Peyer's patch (tissue), 4 donors: ENCODE results near the gene BSN. TPM values are rescaled to one million over a fixed set of nuclear protein-coding genes. Genes with fewer than 3 reads are reported as not detected.

Experiments used
- DNase-seq, 3 donors: peaks; one replicate each; pipeline ENCODE4 v3.0.0-alpha.2; 2017 to 2019
- H3K27ac ChIP-seq, 4 donors: fragments of 200-600 bp; sonication (generic); one replicate each; pipeline ENCODE4 v1.5.1; 2016 to 2019
- H3K27me3 ChIP-seq, 2 donors: fragments of 200-600 bp; sonication (generic); one replicate each; pipeline ENCODE4 v1.5.1; 2019
- H3K36me3 ChIP-seq, 3 donors: fragments of 200-600 bp; sonication (generic); one replicate each; pipeline ENCODE4 v1.5.1; 2016 to 2019
- H3K4me1 ChIP-seq, 4 donors: fragments of 200-600 bp; sonication (generic); one replicate each; pipeline ENCODE4 v1.5.1; 2016 to 2019
- H3K4me3 ChIP-seq, 4 donors: fragments of 200-600 bp; sonication (generic); 1 replicate in 3 of 4; 2 replicates in 1 of 4; pipeline ENCODE4 v1.5.1; 2016 to 2019; ENCODE audit warnings: mild to moderate bottlenecking in 1 of 4
- H3K9me3 ChIP-seq, 4 donors: fragments of 200-600 bp; sonication (generic); one replicate each; pipeline ENCODE4 v1.5.1; 2016 to 2019; ENCODE audit warnings: mild to moderate bottlenecking in 1 of 4
- CTCF ChIP-seq, 6 experiments: fragments of 450-650 bp in 4 of 6; fragments of 200-600 bp in 2 of 6; sonication (generic) in 1 of 6; IDR thresholded peaks; one replicate each; pipeline ENCODE4 v1.5.1; 2017 to 2019; ENCODE audit warnings: antibody characterized with exemption in 6 of 6, mild to moderate bottlenecking in 3 of 6, moderate library complexity in 1 of 6
- POLR2A ChIP-seq, 2 donors: fragments of 450-650 bp; IDR thresholded peaks; one replicate each; pipeline ENCODE4 v1.5.1; 2017; ENCODE audit warnings: antibody characterized with exemption in 2 of 2, mild to moderate bottlenecking in 2 of 2, moderate library complexity in 2 of 2
- total RNA-seq, 4 donors: library from RNA; depleted of rRNA; stranded (reverse); fragments of >200 nt; gene quantifications; one replicate each; pipeline ENCODE4 v1.1.0, GENCODE V29; 2016

The BSN gene
- total RNA-seq, 4 donors from 2014 or later = 0.18 to 3.3 (median 0.85) TPM

GRCh38 chr3:49512781-49513355, 41.4 kb upstream of the BSN start:
- no peak overlapping the region for H3K4me3 ChIP-seq
- peaks cover 0 to 39% (median 0%) of the 10 kb centered on the region in 3 donors for H3K36me3 ChIP-seq
- no peak for TF ChIP-seq CTCF (IDR thresholded peaks at IDR 0.05)
- TF ChIP-seq POLR2A (IDR thresholded peaks at IDR 0.05) = no peak
- no peak overlapping the region for H3K27ac ChIP-seq
- no peaks in the 10 kb centered on the region for H3K9me3 ChIP-seq
- no peaks in the 10 kb centered on the region for H3K27me3 ChIP-seq
- H3K4me1 ChIP-seq = no peaks in the 10 kb centered on the region
- no peak for DNase-seq

GRCh38 chr3:49513494-49514124, 40.7 kb upstream of the BSN start:
- DNase-seq = no peak
- no peak overlapping the region for H3K4me3 ChIP-seq
- H3K27me3 ChIP-seq = no peaks in the 10 kb centered on the region
- no peaks in the 10 kb centered on the region for H3K9me3 ChIP-seq
- H3K36me3 ChIP-seq = peaks cover 0 to 46% (median 0%) of the 10 kb centered on the region in 3 donors
- no peak overlapping the region for H3K27ac ChIP-seq
- no peaks in the 10 kb centered on the region for H3K4me1 ChIP-seq
- TF ChIP-seq POLR2A (IDR thresholded peaks at IDR 0.05) = no peak
- no peak for TF ChIP-seq CTCF (IDR thresholded peaks at IDR 0.05)

- Histone ChIP-seq H3K36me3 (peaks cover 0 to 20% (median 0%) of the 10 kb centered on the region in 3 donors), H3K9me3 (no peaks in the 10 kb centered on the region), H3K4me3 (no peak overlapping the region), H3K4me1 (no peaks in the 10 kb centered on the region), H3K27ac (no peak overlapping the region), H3K27me3 (no peaks in the 10 kb centered on the region)
- no peak for DNase-seq
- TF ChIP-seq CTCF (IDR thresholded peaks at IDR 0.05) = no peak
- no peak for TF ChIP-seq POLR2A (IDR thresholded peaks at IDR 0.05)
These were observed 36.3 kb upstream of the BSN start for GRCh38 chr3:49518016-49518415.

DNA sequence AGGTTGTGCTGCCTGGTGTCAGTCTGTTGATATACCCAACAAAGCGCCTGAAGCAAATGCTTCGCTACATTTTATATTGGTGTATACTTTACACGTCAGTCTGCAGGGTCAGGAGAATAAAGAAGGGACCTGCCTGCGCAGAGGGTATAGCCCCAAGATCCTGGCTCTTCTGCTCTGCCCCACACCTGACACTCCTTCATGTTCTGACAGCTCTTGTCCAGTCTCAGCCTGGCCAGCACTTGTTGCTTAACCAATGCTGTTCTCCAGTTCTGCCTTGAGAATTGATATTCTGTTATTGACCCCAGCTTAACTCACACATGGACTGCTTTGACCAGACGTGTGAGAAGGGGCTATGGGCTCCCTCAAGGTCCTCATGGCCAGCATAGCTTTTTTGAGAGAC, 35.8 kb upstream of the BSN start:
- Histone ChIP-seq H3K9me3 (no peaks in the 10 kb centered on the region), H3K27me3 (no peaks in the 10 kb centered on the region), H3K36me3 (peaks cover 0 to 20% (median 0%) of the 10 kb centered on the region in 3 donors), H3K4me3 (no peak overlapping the region), H3K4me1 (no peaks in the 10 kb centered on the region), H3K27ac (no peak overlapping the region)
- DNase-seq = no peak
- TF ChIP-seq POLR2A (IDR thresholded peaks at IDR 0.05) = no peak
- no peak for TF ChIP-seq CTCF (IDR thresholded peaks at IDR 0.05)

DNA sequence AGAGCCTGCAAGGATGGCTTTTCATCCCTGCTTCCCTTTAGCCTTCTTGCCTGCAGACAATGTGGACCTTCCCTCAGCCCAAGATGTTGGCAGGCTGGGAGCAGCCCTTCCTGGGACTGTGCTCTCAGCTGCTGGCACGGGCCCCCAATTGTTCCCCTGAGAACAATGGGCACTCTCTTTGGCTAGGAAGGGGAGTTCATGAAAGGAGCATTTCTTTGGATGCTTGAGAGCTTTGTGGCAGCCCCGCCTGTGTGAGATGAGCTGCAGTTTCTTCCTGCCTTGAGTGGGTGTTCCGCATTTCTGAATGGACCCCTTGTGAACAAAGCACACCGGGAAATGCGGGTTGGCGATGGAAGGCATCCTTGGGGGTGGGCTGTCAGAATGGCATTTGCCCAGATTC, 35.0 kb upstream of the BSN start:
- Histone ChIP-seq H3K36me3 (peaks cover 0 to 18% (median 0%) of the 10 kb centered on the region in 3 donors), H3K9me3 (no peaks in the 10 kb centered on the region), H3K4me1 (no peaks in the 10 kb centered on the region), H3K4me3 (no peak overlapping the region), H3K27me3 (no peaks in the 10 kb centered on the region), H3K27ac (no peak overlapping the region)
- DNase-seq = no peak
- TF ChIP-seq CTCF (IDR thresholded peaks at IDR 0.05) (no peak), POLR2A (IDR thresholded peaks at IDR 0.05) (no peak)
